NCI-H1930 (cell line): Measurements from ENCODE around the gene PTPRM.

Experiments used
- DNase-seq, 2 experiments: peaks; one replicate each; lab custom pipeline; 2025; lab: John Stamatoyannopoulos, UW

The PTPRM gene

GRCh38 chr18:8397034-8397433 lies 829.9 kb downstream of the PTPRM start:
- no peak for DNase-seq

GRCh38 chr18:8399138-8399537 lies 832.0 kb downstream of the PTPRM start:
- DNase-seq = no peak

- DNase-seq = no peak
Measured at GRCh38 chr18:8400193-8400752, 833.2 kb downstream of the PTPRM start.

- no peak for DNase-seq
Measured at GRCh38 chr18:8400825-8401224, 833.7 kb downstream of the PTPRM start.

GRCh38 chr18:8401606-8402005 lies 834.5 kb downstream of the PTPRM start:
- DNase-seq = no peak

GRCh38 chr18:8402237-8402636 lies 835.1 kb downstream of the PTPRM start:
- no peak for DNase-seq

- no peak for DNase-seq
Measured at GRCh38 chr18:8403713-8404112, 836.6 kb downstream of the PTPRM start.

GRCh38 chr18:8406186-8406867 lies 839.2 kb downstream of the PTPRM start:
- no peak for DNase-seq

- no peak for DNase-seq
Measured at GRCh38 chr18:8406868-8407250, 839.7 kb downstream of the PTPRM start.

- no peak for DNase-seq
Measured at GRCh38 chr18:8409151-8409550, 842.0 kb downstream of the PTPRM start.

- DNase-seq = no peak
Measured at GRCh38 chr18:8411492-8411891, 844.4 kb downstream of the PTPRM start.

GRCh38 chr18:8412117-8412516 lies 845.0 kb downstream of the PTPRM start:
- DNase-seq = no peak

- no peak for DNase-seq
Measured at GRCh38 chr18:8413189-8413588, 846.1 kb downstream of the PTPRM start.

- DNase-seq = no peak
Measured at GRCh38 chr18:8413751-8414150, 846.6 kb downstream of the PTPRM start.

GRCh38 chr18:8416212-8417019 lies 849.3 kb downstream of the PTPRM start:
- DNase-seq = no peak

- no peak for DNase-seq
Measured at GRCh38 chr18:8422391-8422790, 855.3 kb downstream of the PTPRM start.

GRCh38 chr18:8423051-8423557 lies 856.0 kb downstream of the PTPRM start:
- no peak for DNase-seq

- no peak for DNase-seq
Measured at GRCh38 chr18:8424481-8424880, 857.4 kb downstream of the PTPRM start.

- no peak for DNase-seq
Measured at GRCh38 chr18:8424917-8425725, 858.0 kb downstream of the PTPRM start.

GRCh38 chr18:8426401-8426800 lies 859.3 kb downstream of the PTPRM start:
- DNase-seq = no peak

GRCh38 chr18:8427339-8427738 lies 860.2 kb downstream of the PTPRM start:
- no peak for DNase-seq

GRCh38 chr18:8428951-8429350 lies 861.8 kb downstream of the PTPRM start:
- DNase-seq = no peak
